Activated naive CD4-positive, alpha-beta T cell (primary cell): ENCODE results near the gene UTY.
A peak's percentile ranks its signal among the peaks of the same experiment; 100 is the strongest.

Source experiments
- DNase-seq, 4 experiments: peaks; one replicate each; lab custom pipeline; 2025; lab: John Stamatoyannopoulos, UW

Gene UTY

DNA sequence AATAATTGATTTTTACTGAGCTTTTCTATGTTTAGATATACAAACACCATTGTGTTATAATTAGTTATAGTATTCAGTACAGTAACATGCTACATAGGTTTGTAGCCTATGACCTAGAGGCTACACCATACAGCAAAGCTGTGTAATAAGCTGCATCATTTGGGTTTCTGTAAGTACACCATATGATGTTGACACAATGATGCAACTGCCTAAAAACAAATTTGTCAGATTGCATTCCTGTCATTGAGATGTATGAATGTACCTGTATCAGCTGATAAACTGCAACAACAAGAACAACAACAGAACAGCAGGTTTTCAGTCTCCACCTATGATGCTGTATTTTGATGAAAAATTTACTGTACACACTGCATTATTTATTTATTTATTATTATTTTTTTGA lies 64.3 kb downstream of the UTY start:
- DNase-seq = no peak

DNA sequence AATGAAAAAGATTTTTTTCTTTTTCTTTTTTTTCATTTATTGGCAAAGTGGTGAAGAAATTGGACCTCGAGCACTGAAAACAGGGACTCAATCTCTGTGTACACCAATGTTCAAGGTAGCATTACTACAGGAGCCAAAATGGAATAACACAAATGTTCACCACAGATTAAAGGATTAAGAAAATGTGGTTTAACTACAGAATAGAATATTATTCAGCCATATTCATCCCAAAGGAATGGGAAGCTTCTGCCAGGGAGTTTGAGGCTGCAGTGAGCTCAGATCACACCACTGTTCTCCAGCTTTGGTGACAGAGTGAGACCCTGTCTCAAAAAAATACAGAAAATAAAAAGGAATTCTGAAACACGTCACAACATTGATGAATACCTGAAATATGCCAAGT lies 81.0 kb downstream of the UTY start:
- DNase-seq = no peak

DNA sequence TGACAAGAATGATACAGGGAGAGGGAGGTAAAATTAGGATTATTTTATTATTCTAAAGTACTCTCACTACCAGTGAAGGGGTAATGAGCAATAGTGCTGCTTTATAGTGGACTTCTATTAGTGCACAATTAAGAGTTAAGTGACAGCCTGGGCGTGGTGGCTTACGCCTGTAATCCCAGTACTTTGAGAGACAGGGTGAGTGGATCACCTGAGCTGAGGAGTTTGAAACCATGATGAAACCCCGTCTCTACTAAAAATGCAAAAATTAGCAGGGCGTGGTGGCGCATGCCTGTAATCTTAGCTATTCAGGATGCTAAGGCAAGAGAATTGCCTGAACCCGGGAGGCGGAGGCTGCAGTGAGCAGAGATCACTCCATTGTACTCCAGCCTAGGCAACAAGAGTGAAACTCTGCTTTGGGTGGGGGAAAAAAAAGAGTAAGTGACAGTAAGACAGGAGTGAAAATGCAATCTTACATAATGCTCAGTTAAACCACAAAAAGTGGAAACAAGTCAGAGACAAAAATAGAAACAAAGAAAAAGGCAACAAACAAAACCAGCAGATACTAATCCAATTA lies 98.6 kb downstream of the UTY start:
- DNase-seq = no peak

DNA sequence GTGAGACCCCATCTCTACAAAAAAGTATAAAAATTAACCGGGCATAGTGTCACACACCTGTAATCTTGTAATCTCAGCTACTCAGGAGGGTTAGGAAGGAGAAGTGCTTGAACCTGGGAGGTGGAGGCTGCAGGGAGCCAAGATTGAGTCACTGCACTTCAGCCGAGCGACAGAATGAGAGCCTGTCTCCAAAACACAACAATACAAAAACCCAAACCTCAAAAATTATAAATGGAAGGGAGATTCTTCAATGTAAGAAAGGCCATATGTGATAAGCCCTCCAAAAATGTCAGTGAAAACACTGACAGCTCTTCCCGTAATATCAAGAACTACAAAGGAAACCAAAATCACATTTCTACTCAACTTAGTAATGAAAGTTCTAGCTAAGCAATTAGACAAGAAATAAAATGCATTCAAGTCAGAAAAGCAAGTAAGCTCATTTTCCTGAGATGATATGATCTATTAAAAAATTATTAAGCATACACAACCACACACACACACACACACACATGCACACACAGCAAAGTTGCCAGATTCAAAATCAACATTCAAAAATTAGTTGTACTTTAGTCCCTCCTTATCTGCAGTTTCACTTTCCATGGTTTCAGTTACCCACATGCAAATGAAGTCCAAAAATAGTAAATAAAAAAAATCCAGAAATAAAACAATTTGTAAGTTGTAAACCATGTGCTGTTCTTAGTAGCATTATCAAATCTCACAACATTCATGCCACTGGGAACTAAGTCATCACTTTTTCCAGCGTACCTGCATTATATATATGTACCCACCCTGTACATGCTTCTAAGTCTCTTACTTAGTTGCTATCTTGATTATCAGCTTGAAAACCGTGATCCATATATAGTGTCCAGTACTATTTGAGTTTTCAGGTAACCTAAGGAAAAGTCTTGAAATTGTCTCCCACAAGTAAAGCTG lies 108.7 kb downstream of the UTY start:
- no peak for DNase-seq

DNA sequence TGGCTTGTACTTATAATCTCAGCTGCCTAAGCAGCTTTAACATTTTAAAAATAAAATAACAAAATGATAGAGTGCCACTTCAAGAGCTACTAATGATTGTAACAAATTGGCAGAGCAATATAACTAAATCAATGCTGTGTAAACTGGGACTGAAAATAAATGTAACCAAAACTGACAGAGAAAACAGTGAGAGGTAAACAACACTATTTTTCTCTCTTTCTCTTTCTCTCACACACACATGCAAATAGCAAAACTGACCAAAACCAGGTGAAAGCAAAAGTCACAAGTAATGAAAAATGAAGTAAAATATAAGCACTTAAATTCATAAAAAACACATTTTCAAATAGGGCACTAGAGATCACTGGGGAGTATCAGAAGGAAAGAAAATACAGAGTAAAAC lies 109.6 kb downstream of the UTY start:
- no peak for DNase-seq

DNA sequence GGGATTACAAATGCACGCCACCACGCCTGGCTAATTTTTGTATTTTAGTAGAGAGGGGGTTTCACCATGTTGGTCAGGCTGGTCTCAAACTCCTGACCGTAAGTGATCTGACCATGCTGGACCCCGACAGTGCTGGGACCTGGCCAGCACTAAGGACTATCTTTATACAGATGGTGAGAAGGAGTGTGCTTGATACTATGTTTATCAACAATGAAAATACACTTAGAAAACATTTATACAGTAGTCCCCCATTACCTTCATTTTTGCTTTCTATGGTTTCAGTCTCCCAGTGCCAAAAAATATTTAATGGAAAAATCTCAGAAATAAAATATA lies 111.4 kb downstream of the UTY start:
- no peak for DNase-seq

DNA sequence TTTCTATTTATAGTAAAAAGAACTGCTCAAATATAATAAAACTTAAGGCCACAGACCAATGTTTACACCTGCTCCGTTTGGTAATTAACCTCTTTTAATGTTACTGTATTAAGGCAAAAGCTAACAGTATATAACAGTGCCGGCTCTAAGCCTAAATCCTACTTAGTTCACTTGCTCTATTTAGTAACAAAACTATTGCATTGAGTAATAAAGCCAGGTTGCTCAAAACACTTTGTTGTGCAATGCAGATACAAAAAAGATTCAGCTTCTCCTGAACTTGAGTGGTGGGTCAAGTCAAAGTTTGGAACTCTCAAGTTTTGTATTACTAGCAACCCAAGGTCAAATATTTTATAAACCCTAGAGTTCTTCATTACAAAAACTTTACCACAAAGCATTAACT lies 116.2 kb downstream of the UTY start:
- no peak for DNase-seq

DNA sequence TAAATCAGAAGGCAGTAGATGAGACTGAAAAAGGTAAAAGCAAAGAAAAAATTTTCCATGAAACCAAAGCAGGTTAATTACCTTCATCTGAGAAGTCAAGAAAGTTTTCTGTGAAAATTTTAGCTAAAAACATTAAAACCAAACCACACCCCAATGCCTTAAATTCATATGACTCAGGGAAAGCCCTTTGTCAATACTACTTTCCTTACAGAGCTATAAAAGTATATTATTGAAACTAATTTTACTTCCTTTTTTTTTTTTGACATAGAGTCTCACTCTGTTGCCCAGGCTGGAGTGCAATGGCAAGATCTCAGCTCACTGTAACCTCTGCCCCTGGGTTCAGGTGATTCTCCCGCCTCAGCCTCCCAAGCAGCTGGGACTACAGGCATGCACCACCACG lies 117.2 kb downstream of the UTY start:
- no peak for DNase-seq

DNA sequence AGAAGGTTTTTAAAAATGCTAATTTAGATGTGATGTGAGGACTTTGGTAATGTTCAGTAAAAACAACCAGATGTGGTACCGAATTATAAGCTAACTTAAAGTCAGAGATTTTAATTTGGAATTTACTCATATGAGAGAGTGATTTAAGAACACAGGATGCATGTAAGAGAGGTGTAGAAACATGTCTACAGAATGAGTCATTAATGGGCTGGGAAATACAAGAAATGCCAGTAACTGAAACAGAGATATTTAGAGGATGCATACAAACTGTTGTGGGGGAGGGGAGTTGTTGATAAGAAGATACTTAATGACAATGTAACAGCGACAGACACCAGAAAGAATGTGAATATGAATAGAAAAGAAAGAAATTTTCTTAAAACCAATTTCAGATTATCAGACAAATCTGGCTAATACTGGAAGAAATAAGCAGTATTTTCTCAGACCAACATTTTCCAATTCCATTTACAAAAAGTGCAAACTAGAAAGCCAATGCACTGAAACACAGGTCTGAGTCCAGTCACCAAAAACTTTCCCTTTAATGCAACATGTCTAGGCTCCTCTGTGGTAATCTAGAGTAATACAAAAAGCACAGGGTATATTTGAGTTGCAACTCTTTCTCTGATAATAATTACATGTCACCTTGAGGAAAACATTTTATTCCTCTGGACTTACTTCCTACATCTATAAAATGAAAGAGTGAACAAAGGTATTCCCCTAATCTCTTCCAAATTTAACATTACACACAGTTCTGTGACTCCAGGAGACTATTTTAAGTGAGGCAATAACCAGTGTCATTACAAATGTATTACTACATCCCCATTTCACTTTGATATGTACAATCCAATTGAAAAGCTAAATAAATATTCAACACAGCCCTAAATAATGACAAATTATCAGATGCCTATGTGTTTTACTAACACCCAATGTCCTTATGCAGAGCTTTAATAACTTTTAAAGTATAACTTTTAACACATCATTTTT lies 117.9 kb downstream of the UTY start:
- no peak for DNase-seq

DNA sequence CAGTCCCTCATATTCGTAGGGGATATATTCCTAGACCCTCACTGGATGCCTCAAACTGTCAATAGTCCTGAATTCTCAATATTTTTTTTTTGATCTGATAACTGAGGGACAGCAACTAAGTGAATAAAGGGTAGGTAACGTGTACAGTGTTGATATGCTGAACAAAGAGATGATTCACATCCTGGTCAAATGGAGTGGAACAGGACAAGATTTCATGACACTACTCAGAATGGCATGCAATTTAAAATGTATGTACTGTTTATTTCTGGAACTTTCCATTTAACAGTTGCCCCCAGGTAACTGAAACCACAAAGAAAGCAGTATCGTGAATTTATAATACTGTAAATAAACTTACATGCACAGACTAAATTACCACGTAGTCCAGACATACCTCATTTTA lies 128.4 kb downstream of the UTY start:
- DNase-seq = no peak

DNA sequence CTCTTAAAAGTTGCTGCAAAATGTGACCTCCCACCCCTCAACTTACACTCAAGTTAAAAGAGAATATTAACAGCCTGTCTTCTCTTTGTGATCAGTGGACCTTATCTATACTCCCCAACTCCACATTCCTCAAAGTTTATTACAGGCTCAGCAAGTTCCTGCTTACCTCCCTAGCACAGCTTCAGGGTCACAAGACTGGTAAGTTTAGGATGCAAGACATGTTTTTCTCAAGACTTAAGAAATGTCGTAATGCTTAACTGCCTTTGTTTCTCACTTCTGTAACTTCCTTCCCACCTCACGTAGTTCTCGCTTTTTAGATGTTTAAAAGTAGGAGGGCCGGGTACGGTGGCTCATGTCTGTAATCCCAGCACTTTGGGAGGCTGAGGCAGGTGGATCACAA lies 132.7 kb downstream of the UTY start:
- DNase-seq = no peak

DNA sequence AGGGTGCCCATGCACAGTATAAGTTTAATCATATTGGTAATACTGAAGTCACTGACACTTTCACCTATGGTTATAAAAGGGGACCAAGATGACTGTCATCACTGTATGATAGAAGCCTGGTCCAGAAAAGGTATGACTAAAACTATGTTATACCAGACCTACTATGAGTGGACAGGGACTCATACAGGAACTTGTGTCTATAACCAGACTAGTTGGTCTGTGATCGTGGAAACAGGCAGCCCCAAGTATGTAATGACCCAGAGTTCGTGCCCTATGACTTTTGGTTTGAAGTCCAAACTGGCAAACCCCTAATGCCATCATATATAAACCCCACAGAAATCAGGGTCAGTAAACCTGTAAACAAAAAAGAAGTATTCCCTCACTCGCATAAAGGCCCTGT lies 134.3 kb downstream of the UTY start:
- DNase-seq = no peak

DNA sequence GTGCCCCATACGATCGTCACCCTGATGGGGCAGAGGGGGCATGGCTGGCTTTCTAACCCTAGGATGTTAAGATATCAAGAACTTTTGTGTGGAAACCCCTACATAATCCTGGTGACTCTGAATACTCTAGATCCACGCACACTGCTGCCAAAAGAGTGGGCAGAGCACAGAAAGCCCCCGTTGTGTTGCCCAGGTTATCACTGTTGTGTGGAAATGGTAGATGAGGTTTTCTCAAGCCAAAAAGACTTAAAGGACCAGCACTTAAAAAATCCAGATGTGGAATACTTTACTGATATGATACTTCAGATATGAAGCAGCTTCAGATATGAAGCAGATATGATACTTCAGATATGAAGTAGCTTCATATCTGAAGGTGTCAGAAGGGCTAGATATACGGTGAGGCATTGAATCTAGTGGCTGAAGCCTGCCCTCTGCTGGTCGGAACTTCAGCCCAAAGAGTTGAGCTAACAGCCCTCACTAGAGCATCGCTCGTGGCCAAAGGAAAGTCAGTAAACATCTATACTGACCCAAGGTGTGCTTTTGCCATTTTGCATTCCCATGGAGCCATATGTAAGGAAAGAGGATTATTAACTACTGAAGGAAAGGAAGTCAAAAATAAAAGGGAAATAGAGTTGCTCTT lies 136.4 kb downstream of the UTY start:
- DNase-seq = peak in 1 of 4 experiments; percentile 0

DNA sequence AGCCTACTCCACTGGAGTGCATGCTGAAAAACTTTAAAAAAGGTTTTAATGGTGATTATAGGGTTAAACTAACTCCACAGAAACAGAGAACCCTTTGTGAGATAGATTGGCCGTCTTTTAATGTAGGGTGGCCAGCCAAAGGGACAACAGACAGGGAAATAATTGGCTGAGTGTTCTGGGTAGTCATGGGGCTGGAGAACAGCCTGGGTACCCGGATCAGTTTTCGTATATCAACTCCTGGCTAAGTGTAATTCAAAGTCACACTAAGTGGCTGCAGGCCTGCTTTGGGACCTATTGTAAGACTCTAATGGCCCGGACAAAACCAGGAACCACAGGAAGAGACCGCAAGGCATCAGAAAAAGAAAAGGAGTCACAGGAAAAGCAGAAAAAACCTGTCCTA lies 139.9 kb downstream of the UTY start:
- DNase-seq = no peak

DNA sequence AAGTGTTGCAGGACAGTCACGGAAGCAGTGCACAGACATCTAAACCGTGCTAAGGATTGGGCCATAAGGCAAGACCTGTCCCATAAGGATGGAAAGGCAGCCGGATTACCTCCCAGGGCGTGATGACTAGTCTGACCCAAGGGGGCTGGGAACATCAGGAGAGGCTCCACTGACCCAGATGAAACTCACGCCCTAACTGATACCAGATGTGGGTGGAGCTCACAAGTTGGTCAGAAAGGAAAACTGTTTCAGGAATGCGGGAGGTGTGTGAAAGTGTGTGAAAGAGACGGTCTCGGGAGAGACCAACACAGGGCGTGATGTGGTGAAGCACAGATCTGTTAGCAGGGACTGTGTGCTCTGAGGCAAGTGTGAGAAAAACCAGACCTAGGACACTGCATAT lies 140.5 kb downstream of the UTY start:
- DNase-seq = no peak

DNA sequence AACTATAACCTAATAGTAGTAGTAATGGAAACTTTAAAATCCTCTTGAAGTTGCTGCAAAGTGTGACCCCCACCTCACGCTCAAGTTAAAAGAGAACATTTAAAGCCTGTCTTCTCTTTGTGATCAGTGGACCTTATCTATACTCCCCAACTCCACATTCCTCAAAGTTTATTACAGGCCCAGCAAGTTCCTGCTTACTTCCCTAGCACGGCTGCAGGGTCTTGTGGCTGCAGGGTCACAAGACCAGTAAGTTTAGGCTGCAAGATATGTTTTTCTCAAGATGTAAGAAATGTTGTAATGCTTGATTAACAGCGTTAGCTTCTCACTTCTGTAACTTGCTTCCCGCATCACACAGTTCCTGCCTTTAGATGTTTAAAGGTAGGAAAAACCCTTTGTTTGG lies 141.1 kb downstream of the UTY start:
- no peak for DNase-seq

DNA sequence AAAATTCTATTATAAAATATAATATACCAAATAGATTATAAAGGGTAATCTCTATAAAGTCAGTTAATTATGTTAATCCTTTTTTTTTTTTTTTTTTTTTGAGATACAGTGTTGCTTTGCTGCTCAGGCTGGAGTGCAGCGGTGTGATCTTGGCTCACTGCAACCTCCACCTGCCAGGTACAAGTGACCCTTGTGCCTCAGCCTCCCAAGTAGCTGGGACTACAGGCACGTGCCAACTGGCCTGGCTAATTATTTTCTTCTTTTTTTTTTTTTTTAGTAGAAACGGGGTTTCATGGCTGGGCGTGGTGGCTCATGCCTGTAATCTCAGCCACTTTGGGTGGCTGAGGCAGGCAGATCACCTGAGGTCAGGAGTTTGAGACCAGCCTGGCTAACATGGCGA lies 141.9 kb downstream of the UTY start:
- no peak for DNase-seq

DNA sequence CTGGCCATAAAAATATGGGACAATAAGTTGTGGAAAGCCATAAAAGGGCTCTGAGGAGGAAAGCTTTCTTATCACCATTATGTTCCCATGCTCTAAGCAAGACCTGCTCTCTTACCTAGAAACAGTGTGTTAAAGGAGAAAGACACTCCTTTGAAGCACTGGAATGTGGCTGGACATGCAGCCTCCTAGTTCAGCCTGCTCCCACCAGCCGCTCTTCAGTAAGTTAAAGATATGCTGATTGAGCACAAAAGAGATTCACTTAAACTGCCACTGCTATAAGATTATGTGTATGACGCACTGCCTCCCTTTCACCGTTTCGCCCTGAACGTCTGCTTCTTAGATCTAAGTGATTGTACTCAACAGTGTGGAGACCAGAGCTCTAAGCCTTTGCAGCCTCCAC lies 146.0 kb downstream of the UTY start:
- DNase-seq = no peak

DNA sequence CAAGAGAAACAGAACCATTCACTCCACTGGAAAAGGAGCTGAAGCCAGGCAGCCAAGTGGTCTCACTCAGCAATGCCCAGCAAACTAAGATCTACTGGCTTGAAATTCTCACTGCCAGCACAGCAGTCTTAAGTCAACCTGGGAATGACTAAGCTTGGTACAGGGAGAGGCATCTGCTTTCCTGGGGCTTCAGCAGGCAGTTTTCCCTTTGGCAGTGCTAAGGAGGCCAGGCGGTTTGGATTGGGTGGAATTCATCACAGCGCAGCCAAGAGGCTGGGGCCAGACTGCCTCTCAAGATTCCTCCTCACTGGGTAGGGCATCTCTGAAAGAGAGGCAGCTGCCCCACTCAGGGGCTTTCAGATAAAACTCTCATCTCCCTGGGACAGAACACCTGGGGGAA lies 149.2 kb downstream of the UTY start:
- DNase-seq = no peak

DNA sequence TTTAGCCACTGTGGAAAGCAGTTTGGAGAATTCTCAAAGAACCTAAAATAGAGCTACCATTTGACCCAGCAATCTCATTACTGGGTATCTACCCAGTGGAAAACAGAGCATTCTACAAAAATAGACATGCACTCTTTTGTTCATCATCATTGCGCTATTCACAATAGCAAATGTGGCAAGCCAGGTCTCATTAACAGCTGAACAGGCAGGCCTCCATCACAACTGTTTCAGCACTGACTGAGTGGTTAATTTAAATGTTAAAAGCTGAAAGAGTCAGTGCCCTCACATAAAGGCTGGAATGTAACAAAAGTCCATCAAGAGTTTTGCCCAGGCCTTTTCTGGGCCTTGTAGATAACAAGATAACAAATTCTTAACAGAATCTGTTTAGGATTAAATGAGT lies 166.9 kb downstream of the UTY start:
- no peak for DNase-seq

DNA sequence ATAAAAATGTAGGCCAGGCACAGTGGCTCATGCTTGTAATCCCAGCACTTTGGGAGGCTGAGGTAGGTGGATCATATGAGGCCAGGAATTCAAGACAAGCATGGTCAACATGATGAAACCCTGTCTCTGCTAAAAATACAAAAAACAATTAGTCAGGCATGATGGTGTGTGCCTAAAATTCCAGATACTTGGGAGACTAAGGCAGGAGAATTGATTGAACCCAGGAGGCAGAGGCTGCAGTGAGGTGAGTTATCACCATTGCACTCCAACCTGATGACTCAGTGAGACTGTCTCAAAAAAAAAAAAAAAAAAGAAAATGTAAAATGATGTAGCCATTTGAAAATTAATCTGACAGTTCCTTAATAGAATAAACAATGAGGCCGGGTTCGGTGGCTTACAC lies 171.9 kb downstream of the UTY start:
- DNase-seq = no peak

DNA sequence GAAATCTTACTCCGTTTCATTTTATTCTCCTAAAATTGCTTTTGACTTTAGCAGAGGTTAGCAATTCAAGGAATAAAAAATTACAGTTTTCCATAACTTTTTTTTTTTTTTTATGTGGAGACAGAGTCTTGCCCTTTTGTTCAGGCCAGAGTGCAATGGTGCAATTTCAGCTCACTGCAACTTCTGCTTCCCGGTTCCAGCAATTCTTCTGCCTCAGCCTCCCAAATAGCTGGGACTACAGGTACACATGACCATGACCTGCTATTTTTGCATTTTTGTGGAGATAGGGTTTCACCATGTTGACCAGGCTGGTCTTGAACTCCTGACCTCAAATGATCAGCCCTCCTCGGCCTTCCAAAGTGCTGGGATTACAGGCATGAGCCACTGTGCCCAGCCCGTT lies 179.0 kb downstream of the UTY start:
- DNase-seq = no peak
